ENCODE results near the gene GTF2IRD1. TPM values are rescaled to one million over a fixed set of nuclear protein-coding genes. Genes with fewer than 3 reads are reported as not detected.

Gene GTF2IRD1
- total RNA-seq, 1 donor from 2014 or later: 17.3 TPM

DNA sequence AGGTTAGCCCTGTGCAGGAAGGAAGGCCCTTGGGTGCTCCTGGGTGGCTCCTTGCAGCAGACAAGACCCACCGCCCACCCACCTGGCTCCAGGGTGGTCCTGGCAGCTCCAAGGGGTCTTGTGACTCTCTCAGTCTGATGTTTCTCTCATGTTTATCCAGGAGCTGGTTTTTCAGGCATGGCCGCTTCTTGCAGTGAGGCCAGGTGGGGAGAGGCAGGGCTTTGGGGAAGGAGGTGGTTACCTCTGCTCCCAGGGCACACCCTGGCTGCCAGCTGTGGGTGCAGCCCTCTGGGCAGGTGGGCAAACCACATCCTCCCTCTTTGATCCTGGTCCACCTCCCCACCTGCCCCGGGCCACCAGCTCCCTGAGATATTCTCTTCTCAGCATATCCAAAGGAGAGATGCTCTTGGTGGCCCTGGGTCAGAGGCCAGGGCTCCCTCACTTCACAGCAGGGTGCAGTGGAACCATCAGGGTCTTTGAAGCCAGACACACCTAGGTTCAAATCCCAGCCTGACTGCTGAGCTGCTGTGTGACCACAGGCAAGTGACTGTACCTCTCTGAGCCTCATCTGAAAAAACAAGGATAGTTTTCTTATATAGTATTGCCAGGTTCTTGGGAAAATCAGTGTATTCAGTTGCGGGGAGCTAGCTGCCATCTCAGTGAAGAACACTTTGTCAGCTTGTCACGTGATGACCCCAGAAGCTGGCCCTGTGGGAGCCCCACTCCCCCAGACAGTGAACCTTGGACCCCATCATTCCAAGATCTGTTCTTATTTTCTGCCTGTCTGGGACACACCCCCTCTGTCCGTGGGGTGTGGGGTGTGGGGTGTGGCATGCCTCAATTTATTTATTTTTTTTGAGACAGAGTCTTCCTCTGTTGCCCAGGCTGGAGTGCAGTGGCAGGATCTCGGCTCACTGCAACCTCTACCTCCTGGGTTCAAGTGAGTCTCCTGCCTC, 11.5 kb downstream of the GTF2IRD1 start:
- DNase-seq (ENCODE audit: low spot score): no peak

DNA sequence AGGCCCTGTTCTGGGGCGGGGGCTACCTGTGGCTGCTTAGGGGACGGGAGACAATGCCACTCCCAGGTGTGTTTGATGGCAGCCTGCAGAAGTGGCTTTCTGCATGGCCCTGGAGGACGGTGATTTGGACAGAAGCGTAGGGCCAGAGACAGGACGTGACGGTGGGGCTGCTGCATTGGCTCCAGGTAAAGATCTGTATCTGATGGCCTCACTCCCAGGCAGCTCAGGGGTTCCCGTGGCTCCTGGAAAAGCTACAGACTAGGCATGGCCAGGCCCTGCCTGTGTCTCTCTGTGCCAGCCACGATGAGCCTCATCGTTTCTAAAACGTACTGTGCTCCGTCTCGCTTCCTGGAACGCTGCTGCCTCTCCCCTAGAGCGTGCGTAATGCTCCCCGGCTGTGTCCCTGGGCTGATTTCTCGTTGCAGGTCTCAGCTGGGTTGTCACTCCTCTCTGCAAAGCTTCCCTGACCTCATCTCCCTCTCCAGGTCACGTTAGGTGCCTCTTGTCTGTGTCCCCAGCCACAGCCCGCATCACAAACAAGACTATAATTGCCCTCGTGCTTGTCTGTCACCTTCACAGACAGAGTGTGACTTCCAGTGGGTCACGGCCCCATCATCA, 12.6 kb downstream of the GTF2IRD1 start:
- DNase-seq (ENCODE audit: low spot score): no peak

DNA sequence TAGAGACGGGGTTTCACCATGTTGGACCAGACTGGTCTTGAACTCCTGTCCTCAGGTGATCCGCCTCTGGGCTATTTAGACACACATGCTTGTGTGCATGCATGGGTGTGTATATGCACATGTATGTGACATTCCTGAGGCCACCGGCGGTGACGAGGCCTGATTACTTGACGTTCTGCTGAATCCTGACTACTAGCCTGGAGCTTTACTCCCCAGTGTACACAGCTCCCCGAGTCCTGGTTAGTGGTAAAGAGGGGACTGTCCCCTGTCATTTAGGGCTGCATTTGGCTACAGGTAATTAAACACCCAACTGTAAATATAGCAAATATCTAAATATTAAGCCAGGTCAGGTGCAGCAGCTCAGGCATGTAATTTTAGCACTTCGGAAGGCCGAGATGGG, 14.2 kb downstream of the GTF2IRD1 start:
- no peak for DNase-seq (ENCODE audit: low spot score)

DNA sequence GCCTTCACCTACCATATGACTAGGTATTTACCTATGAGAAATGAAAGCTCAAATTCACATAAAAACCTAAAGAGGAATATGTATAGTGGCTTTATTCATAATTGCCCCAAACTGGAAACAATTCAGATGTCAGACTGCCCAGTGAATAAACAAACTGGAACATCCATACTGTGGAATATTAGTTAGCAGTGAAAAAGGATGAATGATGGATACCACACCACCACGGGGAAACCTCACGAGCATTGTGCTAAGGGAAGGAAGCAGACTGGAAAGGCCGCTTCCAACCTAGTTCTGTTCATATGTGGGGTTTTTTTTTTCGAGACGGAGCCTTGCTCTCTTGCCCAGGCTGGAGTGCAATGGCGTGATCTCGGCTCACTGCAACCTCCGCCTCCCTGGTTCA, 16.8 kb downstream of the GTF2IRD1 start:
- no peak for DNase-seq (ENCODE audit: low spot score)

DNA sequence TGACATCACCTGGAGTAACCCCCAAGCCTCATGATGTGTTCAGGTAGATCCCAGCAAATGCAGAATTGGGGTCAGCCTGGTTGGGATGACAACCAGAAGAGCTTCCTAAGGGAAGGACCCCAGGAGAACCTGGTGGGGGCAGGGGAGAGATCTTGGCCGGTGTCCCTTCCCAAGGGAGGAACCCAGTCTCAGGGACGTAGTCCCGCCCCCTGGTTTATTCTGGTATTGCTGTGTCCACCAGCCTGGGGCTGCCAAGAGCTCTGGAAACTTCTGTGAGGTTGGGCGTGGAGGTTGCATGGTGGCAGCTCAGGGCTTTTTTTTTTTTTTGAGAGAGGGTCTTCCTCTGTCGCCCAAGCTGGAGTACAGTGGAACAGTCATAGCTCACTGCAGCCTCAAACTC, 19.4 kb downstream of the GTF2IRD1 start:
- DNase-seq (ENCODE audit: low spot score): no peak

DNA sequence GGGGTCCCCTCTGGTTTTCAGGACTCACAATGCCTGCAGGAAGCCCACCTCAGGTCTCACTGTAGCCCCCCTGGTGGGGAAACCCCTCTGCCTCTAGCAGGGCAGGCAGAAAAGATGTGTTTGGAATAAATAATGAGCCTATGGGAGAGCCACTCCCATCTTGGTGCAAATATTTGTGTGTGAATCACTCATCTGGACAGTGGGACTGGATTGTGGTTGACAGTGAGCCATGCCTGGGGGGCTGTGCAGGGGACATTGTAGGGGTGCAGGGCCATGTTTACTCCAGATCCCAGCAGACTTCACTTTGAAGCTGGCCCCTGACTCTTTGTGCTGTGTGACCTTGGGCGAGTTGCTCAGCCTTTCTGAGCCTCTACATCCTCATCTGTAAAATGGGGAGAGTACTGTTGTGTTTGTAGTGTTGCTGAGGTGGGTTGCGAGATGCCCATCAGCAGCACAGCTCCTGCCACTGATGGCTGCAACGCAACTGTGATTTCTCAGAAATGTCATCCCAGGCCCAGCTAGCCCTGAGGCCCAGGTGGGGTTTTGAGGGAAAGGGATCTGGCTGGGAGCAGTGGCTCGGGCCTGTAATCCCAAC, 20.7 kb downstream of the GTF2IRD1 start:
- no peak for DNase-seq (ENCODE audit: low spot score)

DNA sequence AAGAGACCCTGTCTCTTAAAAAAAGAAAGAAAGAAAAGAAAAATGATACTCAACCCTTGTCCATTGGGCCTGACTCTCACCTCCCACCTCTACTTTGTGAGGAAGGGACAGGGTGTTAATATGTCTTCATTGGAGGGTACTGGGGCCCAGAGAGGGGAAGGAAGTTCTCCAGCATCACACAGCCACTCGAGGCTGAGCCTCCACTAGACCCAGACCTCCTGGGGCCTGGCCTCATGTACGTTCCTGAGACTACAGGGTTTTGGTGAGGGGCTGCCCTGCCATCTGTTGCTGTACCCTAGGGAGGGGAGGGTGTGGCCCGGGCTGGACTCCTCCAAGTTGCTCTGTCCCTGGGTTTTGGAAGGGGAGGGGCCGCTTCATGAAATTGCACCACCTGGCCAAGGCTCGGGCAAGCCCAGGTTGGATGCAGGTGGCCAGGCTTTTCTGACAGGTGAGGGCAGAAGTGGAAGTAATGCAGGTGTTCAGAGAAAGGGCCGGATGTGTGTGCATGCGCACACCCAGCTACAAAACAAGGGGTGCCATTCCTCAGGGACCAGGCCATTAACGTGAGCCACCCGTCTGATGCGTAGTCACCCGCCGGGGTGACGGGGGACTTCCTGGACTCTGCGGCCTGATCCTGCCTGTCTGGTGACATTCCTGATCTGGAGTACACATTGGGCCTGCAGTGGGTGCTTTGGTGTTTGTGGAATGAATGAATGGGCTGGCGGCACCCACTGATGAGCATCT, 21.7 kb downstream of the GTF2IRD1 start:
- no peak for DNase-seq (ENCODE audit: low spot score)

DNA sequence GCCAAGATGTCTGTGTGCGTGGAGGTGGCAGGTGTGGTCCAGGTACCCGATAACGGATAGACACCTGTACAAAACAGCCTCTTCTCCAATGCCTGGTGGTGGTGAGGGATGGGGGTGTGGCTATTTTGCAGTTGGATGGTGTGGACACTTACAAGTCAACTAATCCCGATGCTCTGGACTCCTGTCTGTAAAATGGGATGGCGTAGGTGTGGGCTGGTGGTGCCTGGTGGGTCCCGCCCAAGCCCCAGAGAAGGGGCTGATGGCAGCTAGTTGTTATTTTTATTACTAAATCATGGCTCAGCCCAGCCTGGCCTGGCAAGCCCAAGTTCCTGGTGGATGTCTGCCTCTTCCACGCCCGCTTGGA, 22.3 kb downstream of the GTF2IRD1 start:
- DNase-seq (ENCODE audit: low spot score): no peak

DNA sequence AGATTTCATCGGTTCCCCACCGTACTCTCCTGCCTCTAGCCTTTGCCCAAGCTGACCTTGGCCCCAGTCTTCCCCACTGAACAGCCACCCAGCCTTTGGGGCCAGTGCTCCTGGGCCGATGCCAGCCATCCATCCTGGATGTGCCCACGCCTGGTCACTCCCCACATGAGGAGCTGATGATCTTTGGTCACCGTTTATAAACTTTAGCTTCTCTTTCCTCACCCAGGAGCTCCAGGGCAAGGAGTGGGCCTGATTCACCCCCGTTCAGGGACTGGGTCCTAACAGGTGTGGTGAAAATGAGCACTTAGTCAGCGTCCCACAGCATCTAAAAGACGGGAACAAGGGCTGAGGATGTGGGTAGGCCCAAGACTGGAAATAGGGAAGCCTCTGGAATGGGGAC, 22.9 kb downstream of the GTF2IRD1 start:
- DNase-seq (ENCODE audit: low spot score): no peak

DNA sequence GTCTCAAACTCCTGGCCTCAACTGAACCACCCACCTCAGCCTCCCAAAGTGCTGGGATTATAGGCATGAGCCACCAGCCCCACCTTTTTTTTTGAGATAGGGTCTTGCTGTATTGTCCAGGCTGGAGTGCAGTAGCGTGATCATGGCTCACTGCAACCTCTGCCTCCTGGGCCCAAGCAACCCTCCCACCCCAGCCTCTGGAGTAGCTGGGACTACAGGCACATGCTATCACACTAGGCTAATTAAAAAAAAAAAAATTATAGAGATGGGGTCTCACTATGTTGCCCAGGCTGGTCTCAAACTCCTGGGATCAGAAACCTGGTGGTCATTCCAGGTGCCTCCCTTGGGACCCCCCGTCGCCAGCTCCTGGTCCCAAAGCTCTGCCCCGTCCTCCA, 25.0 kb downstream of the GTF2IRD1 start:
- DNase-seq (ENCODE audit: low spot score): no peak

DNA sequence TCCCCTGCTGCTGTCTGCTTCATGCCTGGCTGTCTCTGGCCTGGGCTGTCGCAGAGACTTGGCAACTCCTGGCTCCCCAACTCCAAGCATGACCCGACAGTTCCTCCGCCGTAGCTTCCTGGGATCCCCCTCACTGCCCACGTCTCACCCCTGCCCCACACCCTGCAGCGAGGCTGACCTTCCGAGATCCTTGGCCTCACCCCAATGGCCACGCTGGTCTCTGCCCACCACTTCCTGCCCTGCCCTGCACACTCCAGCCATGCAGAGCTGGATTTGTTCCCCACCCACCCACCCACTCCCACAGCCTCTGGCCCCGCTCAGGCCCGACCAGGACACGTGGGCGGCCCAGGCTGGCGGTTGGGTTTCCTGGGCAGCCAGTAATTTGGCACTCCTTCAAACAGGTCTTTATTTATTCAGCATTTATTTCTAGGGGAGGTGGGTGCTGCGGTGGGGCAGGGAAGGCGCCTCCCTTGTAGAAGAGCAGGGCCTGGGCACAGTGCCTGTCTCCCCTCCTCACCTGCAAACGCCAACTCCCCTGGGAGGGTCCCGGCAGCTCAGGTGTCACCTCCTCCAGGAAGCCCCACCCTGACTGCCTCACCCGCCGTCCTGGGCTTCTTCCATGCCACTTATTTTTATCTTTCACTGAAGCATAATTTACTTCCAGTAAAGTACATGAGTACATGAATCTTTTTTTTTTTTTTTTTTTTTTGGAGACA, 25.5 kb downstream of the GTF2IRD1 start:
- no peak for DNase-seq (ENCODE audit: low spot score)

DNA sequence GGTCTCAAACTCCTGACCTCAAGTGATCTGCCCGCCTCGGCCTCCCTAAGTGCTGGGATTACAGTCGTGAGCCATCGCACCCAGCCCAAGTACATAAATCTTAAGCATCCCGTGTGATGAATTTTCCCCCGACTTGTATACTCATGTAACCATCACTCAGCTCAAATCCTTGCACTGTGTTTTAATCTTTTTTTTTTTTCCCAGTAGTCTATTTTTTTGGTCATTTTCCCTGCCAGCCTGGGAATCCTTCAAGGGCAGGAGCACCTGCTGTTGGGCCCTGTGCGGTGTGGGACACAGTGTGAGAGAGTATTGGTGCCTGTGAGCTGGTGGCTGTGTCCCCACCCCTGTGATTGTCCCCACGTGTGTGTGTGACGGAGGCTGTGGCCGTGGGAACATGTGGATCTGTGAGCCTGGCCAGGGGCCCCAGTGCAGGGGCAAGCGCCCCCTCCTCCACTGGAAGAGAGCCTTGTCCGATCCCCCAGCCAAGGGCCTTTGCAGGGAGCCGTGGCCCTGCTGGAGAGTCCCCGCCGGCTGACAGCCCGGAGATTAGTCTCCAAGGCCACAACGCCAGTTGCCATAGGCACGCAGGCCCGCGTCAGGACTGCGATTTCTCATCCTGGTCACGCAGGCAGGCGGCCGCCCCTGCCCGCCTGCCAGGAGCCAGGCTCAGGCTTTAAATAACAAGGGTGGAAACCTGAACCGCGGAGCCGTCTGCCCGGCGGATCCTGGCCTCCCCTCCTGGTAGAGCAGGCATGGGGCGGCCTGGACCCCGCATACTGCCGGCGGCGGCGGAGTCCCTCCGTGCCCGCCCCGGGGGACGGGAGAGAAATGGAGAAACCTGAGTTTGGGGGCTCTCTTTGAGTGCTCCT, 26.5 kb downstream of the GTF2IRD1 start:
- peak; percentile 93 for DNase-seq (ENCODE audit: low spot score)

DNA sequence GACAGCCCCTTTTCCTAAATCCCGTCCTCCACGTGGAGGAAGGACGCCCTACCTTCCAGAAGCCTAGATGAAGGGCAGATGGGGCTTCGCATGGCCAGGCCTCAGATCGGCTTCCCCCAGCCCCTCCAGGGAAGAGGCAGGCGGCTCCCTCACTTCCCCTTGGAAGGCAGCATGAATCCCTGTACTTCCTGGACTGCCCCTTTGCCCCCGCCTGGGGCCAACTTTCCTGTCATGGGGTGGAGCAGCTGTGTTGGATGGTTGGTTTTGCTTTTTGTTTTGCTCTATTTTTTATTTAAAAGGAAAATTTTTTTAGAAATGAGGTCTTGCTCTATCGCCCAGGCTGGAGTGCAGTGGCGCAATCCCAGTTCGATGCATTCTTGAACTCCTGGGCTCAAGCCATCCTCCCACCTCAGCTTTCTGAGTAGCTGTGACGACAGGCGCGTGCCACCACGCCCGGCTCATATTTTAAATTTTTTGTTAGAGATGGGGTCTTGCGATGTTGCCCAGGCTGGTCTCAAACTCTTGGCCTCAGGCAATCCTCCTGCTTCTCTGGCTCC, 27.2 kb downstream of the GTF2IRD1 start:
- DNase-seq (ENCODE audit: low spot score): no peak

DNA sequence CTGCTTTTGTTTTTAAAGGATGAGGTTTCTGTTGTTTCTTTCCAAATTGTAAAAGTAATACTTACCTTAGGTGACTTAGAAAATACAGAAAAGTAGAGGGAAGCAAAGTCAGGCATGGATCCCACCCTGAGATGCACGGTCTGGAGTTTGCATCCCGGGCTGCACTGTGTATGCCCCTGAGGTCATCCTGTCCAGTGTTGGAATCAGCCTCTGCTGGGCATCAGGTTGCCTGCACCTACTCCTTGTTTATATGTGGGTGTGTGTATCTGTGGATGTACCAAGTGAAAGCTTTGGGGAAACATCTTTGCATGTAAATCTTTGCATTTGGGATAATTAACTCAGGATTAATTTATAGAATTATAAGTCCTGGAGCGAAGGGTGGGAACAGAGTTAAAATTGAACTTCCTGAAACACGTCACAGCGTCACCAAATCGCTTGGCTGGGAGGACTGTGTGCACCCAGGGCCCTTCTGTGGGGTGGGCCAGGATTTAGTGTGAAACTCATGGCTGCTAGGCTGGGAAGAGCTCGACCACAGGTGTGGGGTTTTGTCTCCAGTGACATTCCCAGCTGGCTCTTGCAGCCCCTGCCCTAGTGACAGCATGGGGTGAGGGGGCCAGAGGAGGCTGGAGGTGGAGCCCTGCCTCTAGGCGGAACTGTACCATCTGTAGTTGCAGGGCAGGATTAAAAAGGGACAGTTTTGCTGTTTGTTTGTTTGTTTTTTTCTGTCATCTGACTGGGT, 27.9 kb downstream of the GTF2IRD1 start:
- no peak for DNase-seq (ENCODE audit: low spot score)

DNA sequence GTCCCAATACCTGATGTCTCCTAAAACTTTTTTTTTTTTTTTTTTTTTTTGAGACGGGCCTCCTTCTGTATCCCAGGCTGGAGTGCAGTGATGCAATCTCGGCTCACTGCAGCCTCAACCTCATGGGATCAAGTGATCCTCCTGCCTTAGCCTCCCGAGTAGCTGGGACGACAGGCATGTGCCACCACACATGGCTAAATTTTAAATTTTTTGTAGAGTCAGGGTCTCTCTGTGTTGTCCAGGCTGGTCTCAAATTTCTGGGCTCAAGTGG, 28.4 kb downstream of the GTF2IRD1 start:
- DNase-seq (ENCODE audit: low spot score): no peak

DNA sequence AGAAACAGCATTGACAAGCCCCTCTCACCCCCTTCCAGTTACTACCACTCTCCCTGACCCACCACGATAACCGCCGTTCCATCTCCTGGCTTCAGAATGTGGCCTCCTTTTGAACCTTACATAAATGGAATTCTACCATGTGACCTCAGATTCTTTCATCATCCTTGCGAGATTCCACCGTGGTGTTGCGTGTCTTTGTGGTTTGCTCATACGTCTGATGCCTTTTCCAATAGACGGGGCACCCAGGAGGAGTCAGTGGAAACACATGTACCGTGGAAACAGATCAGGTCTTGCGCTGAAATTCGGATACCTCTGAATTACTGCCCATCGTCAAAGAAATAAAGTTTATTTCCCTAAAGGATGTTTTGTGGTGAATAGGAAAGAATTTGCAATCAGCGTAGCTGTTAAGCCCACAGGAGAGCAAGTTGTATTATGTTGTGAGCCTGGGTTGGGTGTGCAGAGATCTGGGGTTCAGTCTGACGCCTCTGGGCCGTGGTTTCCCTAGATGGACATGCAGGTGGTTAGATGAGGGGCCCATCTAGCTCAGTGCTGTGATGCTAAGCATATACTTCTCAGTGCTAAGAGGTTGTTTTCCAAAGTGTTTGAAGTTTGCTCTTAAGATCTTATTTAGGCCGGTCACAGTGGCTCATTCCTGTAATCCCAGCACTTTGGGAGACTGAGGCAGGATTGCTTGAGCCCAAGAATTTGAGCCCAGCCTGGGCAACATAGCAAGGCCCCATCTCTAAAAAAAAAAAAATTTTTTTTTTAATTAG, 29.1 kb downstream of the GTF2IRD1 start:
- no peak for DNase-seq (ENCODE audit: low spot score)

DNA sequence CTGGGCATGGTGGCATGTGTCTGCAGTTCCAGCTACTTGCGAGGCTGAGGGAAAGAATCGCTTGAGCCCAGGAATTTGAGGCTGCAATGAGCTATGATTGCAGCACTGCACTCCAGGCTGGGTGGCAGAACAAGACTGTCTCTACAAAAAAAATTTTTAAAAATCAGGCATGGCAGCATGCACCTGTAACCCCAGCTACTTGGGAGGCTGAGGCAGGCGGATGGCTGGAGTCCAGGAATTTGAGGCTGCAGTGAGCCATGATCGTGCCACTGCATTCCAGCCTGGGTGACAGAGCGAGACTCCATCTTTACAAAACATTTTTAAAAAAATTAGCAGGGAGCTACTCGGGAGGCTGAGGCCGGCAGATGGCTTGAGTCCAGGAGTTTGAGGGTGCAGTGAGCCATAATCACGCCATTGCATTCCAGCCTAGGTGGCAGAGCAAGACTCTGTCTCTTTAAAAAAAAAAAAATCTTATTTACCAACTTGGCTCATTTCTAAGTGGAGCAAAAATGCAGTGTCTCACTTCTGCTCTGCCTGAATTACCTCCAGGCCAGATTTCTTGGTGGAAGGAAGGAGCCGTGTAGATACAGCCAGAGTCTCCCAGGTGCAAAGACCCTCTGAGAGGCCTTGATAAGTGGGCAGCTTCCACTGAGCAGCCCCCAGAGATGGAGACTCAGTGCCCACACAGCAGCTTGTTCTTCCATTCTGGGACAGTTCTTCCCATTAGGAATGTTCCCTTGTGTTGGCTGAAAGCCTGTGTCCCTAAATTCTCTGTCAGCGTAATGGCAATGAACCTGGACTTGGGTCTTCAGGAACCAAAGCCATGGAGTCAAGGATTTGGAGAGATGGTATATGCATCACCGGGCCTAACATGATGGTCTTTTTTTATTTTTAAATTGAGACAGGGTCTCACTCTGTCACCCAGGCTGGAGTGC, 30.0 kb downstream of the GTF2IRD1 start:
- no peak for DNase-seq (ENCODE audit: low spot score)
